ENCODE results near the gene GLRA3.

DNA sequence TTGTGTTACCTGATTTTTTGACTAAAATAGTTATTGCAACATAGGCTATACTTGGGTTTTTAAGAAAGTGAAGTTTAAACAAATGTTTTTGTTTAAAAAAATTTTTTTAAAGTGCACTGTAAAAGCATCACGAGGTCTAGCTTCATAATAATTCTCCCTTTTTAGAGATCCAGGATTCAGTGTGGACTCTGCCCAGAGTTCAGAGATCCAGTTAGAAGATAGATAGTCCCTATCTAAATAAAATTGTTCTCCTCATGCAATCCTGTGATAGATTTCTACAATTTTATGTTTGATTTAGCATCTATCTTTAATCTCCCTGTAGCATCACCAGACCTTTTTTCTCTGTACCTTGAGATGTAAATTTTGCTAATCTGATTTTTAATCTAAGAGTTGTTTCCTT, 221.3 kb downstream of the GLRA3 start:
- no peak for TF ChIP-seq MAX (IDR thresholded peaks at IDR 0.05)
- TF ChIP-seq EGR1 (IDR thresholded peaks at IDR 0.05): no peak
- TF ChIP-seq REST (IDR thresholded peaks at IDR 0.05; ENCODE audit: low read depth): no peak
- no peak for TF ChIP-seq RAD21 (IDR thresholded peaks at IDR 0.05; ENCODE audit: low read depth)
- no peak for TF ChIP-seq EP300 (IDR thresholded peaks at IDR 0.05; ENCODE audit: borderline replicate concordance)
- TF ChIP-seq CEBPB (IDR thresholded peaks at IDR 0.05): no peak
- no peak for TF ChIP-seq FOXM1 (IDR thresholded peaks at IDR 0.05; ENCODE audit: borderline replicate concordance, low read depth)

Measured in Ishikawa (cell line).